Measurements from ENCODE around the gene FLAD1.

- TF ChIP-seq CTCF (conservative IDR thresholded peaks at IDR 0.05; ENCODE audit: low read length) (no peak), EZH2phosphoT487 (IDR thresholded peaks at IDR 0.05; ENCODE audit: borderline replicate concordance) (no peak)
Measured at GRCh38 chr1:155000726-155001424, 17.7 kb downstream of the FLAD1 start.
